GM10266 (cell line): Measurements from ENCODE around the gene MUC2.
"Not testable (repeated sequence)": the region's sequence is repeated elsewhere in the genome, so short reads cannot be mapped to it uniquely, and the experiment has no call there.

ENCODE experiments used
- DNase-seq: peaks from one replicate; pipeline ENCODE4 v3.0.0; 2012; ENCODE audit errors: extremely low spot score
- CTCF ChIP-seq: IDR thresholded peaks from 2 replicates; pipeline ENCODE4 v1.5.1; 2012; ENCODE audit warnings: mild to moderate bottlenecking, low read depth; ENCODE audit not compliant: control insufficient read depth, insufficient read depth; ENCODE audit errors: missing control alignments

The MUC2 gene

GRCh38 chr11:1112351-1113191 is 37.9 kb downstream of the MUC2 start:
- DNase-seq: no peak
- TF ChIP-seq CTCF: no peak

GRCh38 chr11:1113405-1114201 is 38.9 kb downstream of the MUC2 start:
- DNase-seq: no peak
- TF ChIP-seq CTCF: no peak

GRCh38 chr11:1115292-1115691 is 40.6 kb downstream of the MUC2 start:
- DNase-seq: not testable (repeated sequence)

- no peak for DNase-seq
- TF ChIP-seq CTCF: no peak
Observed at GRCh38 chr11:1116104-1116503, 41.4 kb downstream of the MUC2 start.

GRCh38 chr11:1116666-1117390 is 42.2 kb downstream of the MUC2 start:
- no peak for TF ChIP-seq CTCF
- no peak for DNase-seq

GRCh38 chr11:1117992-1118391 is 43.3 kb downstream of the MUC2 start:
- TF ChIP-seq CTCF: no peak
- DNase-seq: no peak

GRCh38 chr11:1118755-1119603 is 44.3 kb downstream of the MUC2 start:
- DNase-seq: no peak
- no peak for TF ChIP-seq CTCF
